ENCODE measurements around the gene C19orf25. TPM values are rescaled to one million over a fixed set of nuclear protein-coding genes. Genes with fewer than 3 reads are reported as not detected.

Gene C19orf25
- total and polyA plus RNA-seq, 2 donors (not counting 1 experiment from before 2014, with no cell fraction given), result 11.2 to 24.8 TPM

- Histone ChIP-seq H3K79me2 (ENCODE audit: control insufficient read depth, insufficient read depth, low read length) (no peaks in the 10 kb centered on the region), H3K27me3 (ENCODE audit: control insufficient read depth, insufficient read depth, low read length) (peaks cover 8% of the 10 kb centered on the region), H2AFZ (ENCODE audit: low read length) (no peak overlapping the region)
Measured at GRCh38 chr19:1496714-1497577, 17.9 kb upstream of the C19orf25 start.

GRCh38 chr19:1495799-1496713 lies 17.0 kb upstream of the C19orf25 start:
- H3K36me3 ChIP-seq (ENCODE audit: control insufficient read depth, insufficient read depth, low read length), result no peaks in the 10 kb centered on the region
- H4K20me1 ChIP-seq (ENCODE audit: control insufficient read depth, extremely low read depth, insufficient read depth, low read length), result no peaks in the 10 kb centered on the region
- no peaks in the 10 kb centered on the region for H3K79me2 ChIP-seq (ENCODE audit: control insufficient read depth, insufficient read depth, low read length)
- no peak overlapping the region for H3K9ac ChIP-seq (ENCODE audit: insufficient read depth, low read length)
- no peak for TF ChIP-seq EZH2 (IDR thresholded peaks at IDR 0.05; ENCODE audit: low read length, missing control alignments)
- TF ChIP-seq CTCF (conservative IDR thresholded peaks at IDR 0.05 in 1 of 2, IDR thresholded peaks at IDR 0.05 in 1 of 2; ENCODE audit: low read depth in 1 of 2, low read length in 2 of 2), result no peak
- no peak overlapping the region for H3K27ac ChIP-seq (ENCODE audit: insufficient read depth, low read length)
- no peaks in the 10 kb centered on the region for H3K4me1 ChIP-seq (ENCODE audit: control insufficient read depth, extremely low read depth, insufficient read depth, low read length)
- H3K4me3 ChIP-seq (replicated peaks in 1 of 4; ENCODE audit: control extremely low read depth in 1 of 4, insufficient read depth in 1 of 4, low read depth in 3 of 4, low read length in 4 of 4), result no peak overlapping the region
- no peak for DNase-seq (ENCODE audit: low read depth in 2 of 2)
- no peak overlapping the region for H2AFZ ChIP-seq (ENCODE audit: low read length)
- H3K9me3 ChIP-seq (ENCODE audit: control insufficient read depth, insufficient read depth, low read depth, low read length), result no peaks in the 10 kb centered on the region
- H3K4me2 ChIP-seq (ENCODE audit: extremely low read depth, insufficient read depth, low read length), result no peak overlapping the region
- peaks cover 13% of the 10 kb centered on the region for H3K27me3 ChIP-seq (ENCODE audit: control insufficient read depth, insufficient read depth, low read length)

More at GRCh38 chr19:1496714-1497577, 17.9 kb upstream of the C19orf25 start:
- no peak overlapping the region for H3K4me3 ChIP-seq (replicated peaks in 1 of 4; ENCODE audit: control extremely low read depth in 1 of 4, insufficient read depth in 1 of 4, low read depth in 3 of 4, low read length in 4 of 4)
- no peak overlapping the region for H3K4me2 ChIP-seq (ENCODE audit: extremely low read depth, insufficient read depth, low read length)
- no peak for DNase-seq (ENCODE audit: low read depth in 2 of 2)
- no peaks in the 10 kb centered on the region for H3K36me3 ChIP-seq (ENCODE audit: control insufficient read depth, insufficient read depth, low read length)
- H3K4me1 ChIP-seq (ENCODE audit: control insufficient read depth, extremely low read depth, insufficient read depth, low read length), result no peaks in the 10 kb centered on the region
- TF ChIP-seq EZH2 (IDR thresholded peaks at IDR 0.05; ENCODE audit: low read length, missing control alignments) (no peak), CTCF (conservative IDR thresholded peaks at IDR 0.05 in 1 of 2, IDR thresholded peaks at IDR 0.05 in 1 of 2; ENCODE audit: low read depth in 1 of 2, low read length in 2 of 2) (no peak)
- H3K9ac ChIP-seq (ENCODE audit: insufficient read depth, low read length), result no peak overlapping the region
- no peaks in the 10 kb centered on the region for H4K20me1 ChIP-seq (ENCODE audit: control insufficient read depth, extremely low read depth, insufficient read depth, low read length)
- no peaks in the 10 kb centered on the region for H3K9me3 ChIP-seq (ENCODE audit: control insufficient read depth, insufficient read depth, low read depth, low read length)
- H3K27ac ChIP-seq (ENCODE audit: insufficient read depth, low read length), result no peak overlapping the region
